HEK293 (cell line): ENCODE measurements around the gene GRIK4.

ENCODE experiments used
- CTCF ChIP-seq: fragments of 450-650 bp; formaldehyde crosslinking; IDR thresholded peaks from 2 replicates; pipeline ENCODE4 v1.5.1; 2016; ENCODE audit warnings: missing biosample characterization, missing genetic modification characterization
- GLI2 ChIP-seq: fragments of 450-650 bp; formaldehyde crosslinking; IDR thresholded peaks from 2 replicates; pipeline ENCODE4; 2017; ENCODE audit warnings: missing biosample characterization, missing genetic modification characterization, low read depth, borderline replicate concordance
- TCF7L2 ChIP-seq: IDR thresholded peaks from 2 replicates; pipeline ENCODE4 v1.6.1; 2011; ENCODE audit warnings: low read depth, mild to moderate bottlenecking, inconsistent platforms, low read length, moderate library complexity, borderline replicate concordance
- ZFP41 ChIP-seq: fragments of 450-650 bp; formaldehyde crosslinking; IDR thresholded peaks from 2 replicates; pipeline ENCODE4 v1.5.1; 2016; ENCODE audit warnings: missing biosample characterization, missing genetic modification characterization, borderline replicate concordance
- ZNF274 ChIP-seq, 2 experiments: fragments of 200-500 bp in 1 of 2; fragments of 450-650 bp in 1 of 2; sonication (Bioruptor generic) in 1 of 2; formaldehyde crosslinking in 1 of 2; IDR thresholded peaks; 2 replicates each; pipeline versions ENCODE4 v1.5.1 to v1.6.1; 2014 to 2016; ENCODE audit warnings: borderline replicate concordance in 1 of 2, inconsistent platforms in 1 of 2, low read length in 1 of 2, missing biosample characterization in 1 of 2, missing genetic modification characterization in 1 of 2
- ZNF561 ChIP-seq: fragments of 450-650 bp; IDR thresholded peaks from 2 replicates; pipeline ENCODE4 v1.5.1; 2018; ENCODE audit warnings: missing biosample characterization, missing genetic modification characterization, borderline replicate concordance
- ZNF600 ChIP-seq: fragments of 450-650 bp; formaldehyde crosslinking; IDR thresholded peaks from 2 replicates; pipeline ENCODE4 v1.5.1; 2016; ENCODE audit warnings: missing biosample characterization, missing genetic modification characterization
- ZNF76 ChIP-seq: fragments of 450-650 bp; formaldehyde crosslinking; IDR thresholded peaks from 2 replicates; pipeline ENCODE4; 2016; ENCODE audit warnings: low read depth, missing biosample characterization, missing genetic modification characterization, borderline replicate concordance
- ZNF768 ChIP-seq: fragments of 450-650 bp; formaldehyde crosslinking; IDR thresholded peaks from 2 replicates; pipeline ENCODE4 v1.5.1; 2018; ENCODE audit warnings: missing biosample characterization, mild to moderate bottlenecking, missing genetic modification characterization
- ZNF777 ChIP-seq: fragments of 450-650 bp; formaldehyde crosslinking; IDR thresholded peaks from 2 replicates; pipeline ENCODE4 v1.5.1; 2017; ENCODE audit warnings: missing biosample characterization, missing genetic modification characterization, borderline replicate concordance
- ZSCAN18 ChIP-seq: fragments of 450-650 bp; formaldehyde crosslinking; IDR thresholded peaks from 2 replicates; pipeline ENCODE4 v1.5.1; 2016; ENCODE audit warnings: missing biosample characterization, missing genetic modification characterization

- TF ChIP-seq ZNF777 (tag by site-specific recombination) (no peak), ZNF768 (tag by site-specific recombination) (no peak), ZFP41 (tag by site-specific recombination) (no peak), CTCF (tag by site-specific recombination) (no peak), GLI2 (no peak), ZSCAN18 (tag by site-specific recombination) (no peak), ZNF600 (tag by site-specific recombination) (no peak), ZNF76 (tag by site-specific recombination) (no peak), TCF7L2 (no peak), ZNF561 (tag by site-specific recombination) (no peak), ZNF274 (IDR thresholded peaks at IDR 0.05; ENCODE audit: low read length) (no peak), ZNF274 (tag by site-specific recombination; IDR thresholded peaks at IDR 0.05; ENCODE audit: borderline replicate concordance) (no peak)
Observed at GRCh38 chr11:120917559-120918239, 406.2 kb downstream of the GRIK4 start.
